IgD-negative memory B cell (primary cell): ENCODE data around the gene TMEM33. TPM values are rescaled to one million over a fixed set of nuclear protein-coding genes. Genes with fewer than 3 reads are reported as not detected.

ENCODE experiments used
- H3K27ac Mint-ChIP-seq, 3 donors: one replicate each; pipeline ENCODE4 v1.8.0; 2020 to 2022; ENCODE audit warnings: mild to moderate bottlenecking in 3 of 3, mixed read lengths in 3 of 3, moderate library complexity in 1 of 3
- H3K27me3 Mint-ChIP-seq: one replicate; pipeline ENCODE4 v1.8.0; 2021; ENCODE audit warnings: mixed read lengths
- H3K36me3 Mint-ChIP-seq: one replicate; pipeline ENCODE4 v1.8.0; 2020; ENCODE audit warnings: mild to moderate bottlenecking, mixed read lengths
- H3K4me1 Mint-ChIP-seq, 3 donors: one replicate each; pipeline ENCODE4 v1.8.0; 2020 to 2022; ENCODE audit warnings: mixed read lengths in 3 of 3, mild to moderate bottlenecking in 1 of 3
- H3K4me3 Mint-ChIP-seq, 4 donors: one replicate each; pipeline ENCODE4 v1.8.0; 2020 to 2022; ENCODE audit warnings: mild to moderate bottlenecking in 4 of 4, mixed read lengths in 4 of 4, moderate library complexity in 3 of 4
- H3K9me3 Mint-ChIP-seq, 3 donors: one replicate each; pipeline ENCODE4 v1.8.0; 2020 to 2021; ENCODE audit warnings: mixed read lengths in 3 of 3, mild to moderate bottlenecking in 1 of 3
- polyA plus RNA-seq: library from polyadenylated mRNA; unstranded; fragments of 300-500 nt; fragmentation: Illumina TruSeq; gene quantifications from one replicate; pipeline ENCODE4 v1.2.3, GENCODE V29; 2021

Gene TMEM33
- polyA plus RNA-seq, 1 donor from 2014 or later, result 19.9 TPM

- Mint-ChIP-seq H3K4me1 (peaks cover 0 to 4% (median 4%) of the 10 kb centered on the region in 3 donors), H3K4me3 (no peak overlapping the region), H3K27me3 (peaks cover 7% of the 10 kb centered on the region), H3K27ac (no peak overlapping the region), H3K9me3 (peaks cover 0 to 4% (median 0%) of the 10 kb centered on the region in 3 donors), H3K36me3 (no peaks in the 10 kb centered on the region)
Observed at GRCh38 chr4:41927796-41928499, 7.3 kb upstream of the TMEM33 start.

DNA sequence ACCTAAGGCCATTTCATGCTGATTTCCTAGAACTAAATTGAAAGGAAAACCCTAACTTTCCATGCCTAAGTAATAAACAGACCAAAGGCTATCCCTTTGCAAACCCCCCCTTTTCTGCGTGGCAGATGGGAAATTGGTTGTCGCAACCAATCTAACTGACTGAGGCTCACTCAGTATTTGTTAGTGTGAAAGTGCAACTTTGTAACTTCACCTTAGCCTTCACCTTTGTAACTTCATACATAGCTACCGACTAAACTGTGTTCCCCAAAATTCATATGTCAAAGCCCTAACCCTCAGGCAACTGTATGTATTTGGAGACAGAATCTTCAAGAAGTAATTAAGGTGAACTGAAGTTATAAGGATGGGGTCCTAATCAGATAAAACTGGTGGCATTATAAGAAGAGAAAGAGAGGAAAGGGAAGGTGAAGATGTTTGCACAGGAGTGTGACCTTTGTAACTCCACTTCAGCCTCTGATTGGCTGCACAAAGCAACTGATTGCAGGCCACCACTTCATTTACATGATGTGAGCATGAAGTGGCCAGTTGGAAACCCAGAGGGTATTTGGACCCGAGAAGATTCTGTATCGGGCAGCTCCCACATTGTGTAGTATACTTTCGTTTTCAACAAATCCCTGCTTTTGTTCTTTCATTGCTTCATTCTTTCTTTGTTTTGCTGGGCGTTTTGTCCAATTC lies 4.9 kb upstream of the TMEM33 start:
- peaks cover 7 to 14% (median 11%) of the 10 kb centered on the region in 3 donors for H3K4me1 Mint-ChIP-seq
- H3K9me3 Mint-ChIP-seq, result no peaks in the 10 kb centered on the region
- no peak overlapping the region for H3K27ac Mint-ChIP-seq
- H3K4me3 Mint-ChIP-seq, result peak overlapping the region in 1 of 4 donors; percentile 41
- H3K27me3 Mint-ChIP-seq, result no peaks in the 10 kb centered on the region
- H3K36me3 Mint-ChIP-seq, result no peaks in the 10 kb centered on the region

DNA sequence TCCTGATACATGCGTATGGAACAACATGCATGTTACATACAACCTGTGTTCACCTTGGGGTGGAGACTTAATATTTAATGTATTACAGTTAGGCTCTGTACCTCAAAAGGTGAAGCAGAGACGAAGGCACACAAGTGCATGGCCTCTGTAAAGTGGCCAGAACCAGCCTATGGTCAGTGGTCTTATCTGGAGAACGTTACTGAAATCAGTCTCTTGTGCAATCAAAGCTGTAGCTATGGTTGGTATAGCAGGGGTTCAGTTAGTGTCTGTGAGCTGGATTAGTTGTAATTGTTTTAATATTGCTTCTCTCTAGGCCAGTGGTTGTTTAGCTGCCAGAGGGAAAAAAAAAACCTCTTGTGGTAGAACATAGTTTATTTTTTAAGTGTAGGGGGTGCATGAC lies 2.2 kb upstream of the TMEM33 start:
- Mint-ChIP-seq H3K4me3 (peak overlapping the region in 1 of 4 donors; percentile 5), H3K27me3 (no peaks in the 10 kb centered on the region), H3K36me3 (no peaks in the 10 kb centered on the region), H3K4me1 (peaks cover 24 to 31% (median 27%) of the 10 kb centered on the region in 3 donors), H3K9me3 (no peaks in the 10 kb centered on the region), H3K27ac (peak overlapping the region in 1 of 3 donors; percentile 7)

DNA sequence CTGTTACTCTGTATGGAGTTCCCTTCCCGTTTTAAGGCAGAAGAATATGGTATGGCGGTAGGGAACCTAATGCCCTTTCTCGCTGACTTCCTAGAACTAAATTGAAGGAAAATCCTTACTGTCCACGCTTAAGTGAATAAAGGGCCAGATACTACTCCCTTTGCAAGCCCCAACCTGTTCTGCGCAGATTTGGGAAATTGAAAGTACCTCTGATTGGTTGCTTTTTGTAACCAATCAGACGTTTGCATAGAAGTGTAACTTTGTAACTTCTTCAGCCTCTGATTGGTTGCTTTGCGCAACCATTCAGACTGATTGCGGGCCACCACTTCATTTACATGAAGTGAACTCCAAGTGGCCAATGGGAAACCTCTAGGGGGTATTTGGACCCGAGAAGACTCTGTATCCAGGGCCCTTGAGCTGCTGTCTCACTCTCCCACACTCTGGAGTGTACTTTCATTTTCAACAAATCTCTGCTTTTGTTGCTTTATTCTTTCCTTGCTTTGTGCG lies 1.2 kb upstream of the TMEM33 start:
- H3K27ac Mint-ChIP-seq, result peak overlapping the region in 1 of 3 donors; percentile 70
- peaks cover 23 to 37% (median 24%) of the 10 kb centered on the region in 3 donors for H3K4me1 Mint-ChIP-seq
- peak overlapping the region in 3 of 4 donors; percentile 89 to 99 (median 94) for H3K4me3 Mint-ChIP-seq
- H3K36me3 Mint-ChIP-seq, result no peaks in the 10 kb centered on the region
- no peaks in the 10 kb centered on the region for H3K9me3 Mint-ChIP-seq
- no peaks in the 10 kb centered on the region for H3K27me3 Mint-ChIP-seq

DNA sequence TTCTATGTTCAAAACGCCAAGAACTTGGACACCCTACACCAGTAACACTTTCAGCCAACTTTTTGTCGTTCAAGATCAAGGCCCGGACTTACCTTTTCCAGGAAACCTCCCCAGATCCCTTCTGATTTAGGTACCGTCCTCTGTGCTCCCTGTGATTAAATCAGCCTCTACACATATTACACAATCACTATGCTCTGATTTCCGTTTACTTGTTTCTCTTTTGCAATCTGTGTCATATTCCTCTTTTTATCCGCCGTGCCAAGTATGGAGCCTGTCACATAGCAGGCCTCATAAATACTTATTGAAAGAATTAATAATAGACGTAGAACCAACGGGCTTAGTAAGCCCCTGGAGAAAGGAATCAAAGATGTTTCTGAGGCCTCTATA lies 722 bp upstream of the TMEM33 start:
- peaks cover 23 to 37% (median 24%) of the 10 kb centered on the region in 3 donors for H3K4me1 Mint-ChIP-seq
- H3K27ac Mint-ChIP-seq, result peak overlapping the region in 2 of 3 donors; percentile 3 to 47
- peak overlapping the region; percentile 89 to 99 (median 96) for H3K4me3 Mint-ChIP-seq
- no peaks in the 10 kb centered on the region for H3K27me3 Mint-ChIP-seq
- H3K9me3 Mint-ChIP-seq, result no peaks in the 10 kb centered on the region
- no peaks in the 10 kb centered on the region for H3K36me3 Mint-ChIP-seq

- H3K36me3 Mint-ChIP-seq, result peaks cover 1% of the 10 kb centered on the region
- H3K27me3 Mint-ChIP-seq, result no peaks in the 10 kb centered on the region
- H3K27ac Mint-ChIP-seq, result peak overlapping the region; percentile 3 to 76 (median 47)
- H3K4me3 Mint-ChIP-seq, result peak overlapping the region; percentile 89 to 99 (median 96)
- no peaks in the 10 kb centered on the region for H3K9me3 Mint-ChIP-seq
- H3K4me1 Mint-ChIP-seq, result peaks cover 24 to 36% (median 27%) of the 10 kb centered on the region in 3 donors
Observed at GRCh38 chr4:41935652-41936021, 408 bp downstream of the TMEM33 start.

- Mint-ChIP-seq H3K4me3 (no peak overlapping the region), H3K27ac (no peak overlapping the region), H3K27me3 (no peaks in the 10 kb centered on the region), H3K4me1 (peaks cover 24 to 38% (median 31%) of the 10 kb centered on the region in 3 donors), H3K36me3 (peaks cover 1% of the 10 kb centered on the region), H3K9me3 (no peaks in the 10 kb centered on the region)
Observed at GRCh38 chr4:41939016-41939626, 3.9 kb downstream of the TMEM33 start.

DNA sequence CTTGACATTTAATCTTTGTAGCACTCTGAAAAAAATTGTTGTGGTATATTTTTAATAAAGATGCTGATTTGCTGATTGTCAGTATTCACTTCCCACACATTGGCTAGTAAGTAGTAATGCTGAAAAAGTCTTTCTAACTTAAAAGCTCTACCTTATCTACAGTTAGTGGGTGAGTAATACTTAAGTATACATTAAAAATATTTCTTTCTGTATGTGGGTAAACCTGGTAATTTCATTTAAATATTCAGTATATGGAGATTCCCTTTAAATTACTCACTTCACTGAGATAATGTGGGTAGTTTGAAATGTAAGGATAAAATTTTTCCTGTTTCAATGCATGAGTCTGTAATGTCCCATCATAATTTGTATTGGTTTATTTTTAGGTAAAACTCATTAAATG lies 5.6 kb downstream of the TMEM33 start:
- Mint-ChIP-seq H3K4me1 (peaks cover 12 to 27% (median 15%) of the 10 kb centered on the region in 3 donors), H3K9me3 (no peaks in the 10 kb centered on the region), H3K36me3 (peaks cover 1% of the 10 kb centered on the region), H3K27me3 (no peaks in the 10 kb centered on the region), H3K4me3 (no peak overlapping the region), H3K27ac (no peak overlapping the region)

GRCh38 chr4:41943506-41943905 lies 8.3 kb downstream of the TMEM33 start:
- H3K9me3 Mint-ChIP-seq, result no peaks in the 10 kb centered on the region
- H3K4me3 Mint-ChIP-seq, result no peak overlapping the region
- H3K27me3 Mint-ChIP-seq, result no peaks in the 10 kb centered on the region
- H3K27ac Mint-ChIP-seq, result no peak overlapping the region
- H3K36me3 Mint-ChIP-seq, result peaks cover 2% of the 10 kb centered on the region
- peaks cover 0 to 10% (median 8%) of the 10 kb centered on the region in 3 donors for H3K4me1 Mint-ChIP-seq

- H3K27me3 Mint-ChIP-seq, result no peaks in the 10 kb centered on the region
- peaks cover 0 to 8% (median 7%) of the 10 kb centered on the region in 3 donors for H3K4me1 Mint-ChIP-seq
- H3K27ac Mint-ChIP-seq, result no peak overlapping the region
- no peaks in the 10 kb centered on the region for H3K9me3 Mint-ChIP-seq
- peaks cover 4% of the 10 kb centered on the region for H3K36me3 Mint-ChIP-seq
- H3K4me3 Mint-ChIP-seq, result no peak overlapping the region
Observed at GRCh38 chr4:41944089-41944488, 8.9 kb downstream of the TMEM33 start.

- H3K4me3 Mint-ChIP-seq, result no peak overlapping the region
- no peaks in the 10 kb centered on the region for H3K27me3 Mint-ChIP-seq
- H3K4me1 Mint-ChIP-seq, result peaks cover 0 to 3% (median 0%) of the 10 kb centered on the region in 3 donors
- H3K27ac Mint-ChIP-seq, result no peak overlapping the region
- H3K36me3 Mint-ChIP-seq, result peaks cover 2% of the 10 kb centered on the region
- H3K9me3 Mint-ChIP-seq, result no peaks in the 10 kb centered on the region
Observed at GRCh38 chr4:41949531-41949930, 14.3 kb downstream of the TMEM33 start.

DNA sequence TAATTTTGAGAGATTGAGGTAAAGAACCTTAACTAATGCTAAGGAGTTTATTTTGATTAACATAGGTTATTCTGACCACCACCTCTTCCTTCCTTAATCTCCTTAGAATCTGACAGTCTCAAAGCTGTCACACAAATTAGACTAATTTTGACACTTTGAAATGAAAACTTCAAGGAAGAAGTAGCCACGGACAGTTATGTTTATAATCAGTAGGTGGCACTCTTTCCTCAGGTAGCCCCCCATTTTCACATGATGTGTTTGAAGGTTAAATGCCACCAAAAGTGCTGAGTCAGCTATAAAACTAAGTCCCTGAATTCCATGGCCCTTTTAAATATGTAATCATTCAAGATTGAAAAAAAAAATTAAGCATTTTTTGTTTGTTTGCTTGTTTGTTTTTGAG lies 22.4 kb downstream of the TMEM33 start:
- Mint-ChIP-seq H3K27me3 (no peaks in the 10 kb centered on the region), H3K4me1 (no peaks in the 10 kb centered on the region), H3K27ac (no peak overlapping the region), H3K4me3 (no peak overlapping the region), H3K36me3 (no peaks in the 10 kb centered on the region), H3K9me3 (no peaks in the 10 kb centered on the region)

DNA sequence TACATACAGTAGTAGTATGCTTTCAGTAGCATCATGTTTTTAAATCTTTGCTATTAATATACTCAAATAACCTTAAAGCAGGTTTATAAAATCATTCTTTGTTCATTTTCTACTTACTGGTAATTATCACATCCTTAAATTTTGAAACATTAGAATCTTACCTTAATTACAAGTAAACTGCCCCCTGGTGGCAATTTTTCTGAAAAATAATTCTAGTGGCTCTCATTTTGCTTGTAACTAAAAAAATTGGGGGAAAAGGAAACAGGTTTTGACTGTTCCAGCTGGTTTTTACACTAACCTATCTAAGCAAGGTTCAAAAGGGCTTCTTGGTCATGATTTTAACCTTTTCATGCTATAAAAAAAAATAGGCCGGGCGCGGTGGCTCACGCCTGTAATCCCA lies 27.9 kb downstream of the TMEM33 start:
- Mint-ChIP-seq H3K4me1 (no peaks in the 10 kb centered on the region), H3K4me3 (no peak overlapping the region), H3K9me3 (peaks cover under 1 to 3% (median 1%) of the 10 kb centered on the region in 3 donors), H3K36me3 (no peaks in the 10 kb centered on the region), H3K27me3 (no peaks in the 10 kb centered on the region), H3K27ac (no peak overlapping the region)

- Mint-ChIP-seq H3K9me3 (peaks cover 1 to 13% (median 4%) of the 10 kb centered on the region in 3 donors), H3K36me3 (no peaks in the 10 kb centered on the region), H3K27me3 (no peaks in the 10 kb centered on the region), H3K4me1 (peaks cover 0 to 1% (median 0%) of the 10 kb centered on the region in 3 donors), H3K27ac (no peak overlapping the region), H3K4me3 (no peak overlapping the region)
Observed at GRCh38 chr4:41964401-41964800, 29.2 kb downstream of the TMEM33 start.

DNA sequence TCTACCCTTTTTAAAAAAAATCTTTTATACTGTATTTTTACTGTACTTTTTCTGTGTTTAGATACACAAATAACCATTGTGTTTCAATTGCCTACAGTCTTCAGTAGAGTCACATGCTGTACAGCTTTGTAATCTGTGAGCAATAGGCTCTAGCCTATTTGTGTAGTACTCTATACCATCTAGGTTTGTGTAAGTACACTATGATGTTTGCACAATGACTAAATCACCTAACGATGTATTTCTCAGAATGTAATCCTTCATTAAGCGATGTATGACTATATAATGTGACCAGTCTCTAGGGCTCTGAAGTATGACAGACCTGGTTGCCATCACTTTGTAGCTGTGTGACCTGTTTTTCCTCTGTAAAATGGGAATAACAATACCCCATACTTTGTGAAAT lies 32.2 kb downstream of the TMEM33 start:
- H3K4me3 Mint-ChIP-seq, result no peak overlapping the region

More for the DNA sequence above, 32.2 kb downstream of the TMEM33 start:
- no peak overlapping the region for H3K27ac Mint-ChIP-seq
- H3K36me3 Mint-ChIP-seq, result no peaks in the 10 kb centered on the region
- no peaks in the 10 kb centered on the region for H3K27me3 Mint-ChIP-seq
- H3K4me1 Mint-ChIP-seq, result peaks cover 0 to 2% (median 0%) of the 10 kb centered on the region in 3 donors
- H3K9me3 Mint-ChIP-seq, result peaks cover 1 to 19% (median 4%) of the 10 kb centered on the region in 3 donors
